GM04504 (cell line): ENCODE data around the gene SPEG.

ENCODE experiments used
- DNase-seq: peaks from one replicate; pipeline ENCODE4 v3.0.0-alpha.2; 2012; ENCODE audit warnings: low read depth

Gene SPEG

DNA sequence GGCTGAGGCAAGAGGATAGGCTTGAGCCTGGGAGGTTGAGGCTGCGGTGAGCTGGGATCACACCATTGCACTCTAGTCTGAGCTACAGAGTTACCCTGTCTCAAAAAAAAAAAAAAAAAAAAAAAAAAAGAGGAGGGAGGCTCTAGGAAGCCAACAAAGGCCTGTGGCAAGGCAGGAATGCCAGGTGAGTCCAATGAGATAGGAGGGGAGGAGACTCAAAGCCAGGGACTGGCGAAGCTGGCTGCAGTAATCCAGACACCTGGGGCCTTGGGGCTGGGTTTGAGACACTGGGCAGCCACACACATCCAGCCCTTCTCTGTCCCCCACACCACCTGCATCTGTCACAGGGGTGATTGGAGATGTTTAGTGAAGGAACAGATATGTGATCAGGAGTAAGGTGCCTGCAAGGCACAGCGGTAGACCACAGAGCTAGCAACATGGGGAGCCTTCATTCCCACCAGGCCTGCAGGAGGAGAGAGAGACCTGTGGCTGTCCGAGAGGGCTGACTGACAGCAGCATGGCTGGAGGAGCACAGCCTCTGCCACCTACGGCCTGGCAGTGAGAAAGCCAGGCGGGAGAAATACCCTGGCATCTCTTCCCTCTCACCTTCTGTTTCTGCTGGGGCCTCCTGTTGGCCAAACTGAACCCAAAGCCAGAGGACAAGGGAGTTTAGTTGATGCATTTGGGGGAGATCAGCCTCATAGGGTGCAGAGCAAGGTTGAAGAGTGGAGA lies 99.5 kb downstream of the SPEG start:
- no peak for DNase-seq

DNA sequence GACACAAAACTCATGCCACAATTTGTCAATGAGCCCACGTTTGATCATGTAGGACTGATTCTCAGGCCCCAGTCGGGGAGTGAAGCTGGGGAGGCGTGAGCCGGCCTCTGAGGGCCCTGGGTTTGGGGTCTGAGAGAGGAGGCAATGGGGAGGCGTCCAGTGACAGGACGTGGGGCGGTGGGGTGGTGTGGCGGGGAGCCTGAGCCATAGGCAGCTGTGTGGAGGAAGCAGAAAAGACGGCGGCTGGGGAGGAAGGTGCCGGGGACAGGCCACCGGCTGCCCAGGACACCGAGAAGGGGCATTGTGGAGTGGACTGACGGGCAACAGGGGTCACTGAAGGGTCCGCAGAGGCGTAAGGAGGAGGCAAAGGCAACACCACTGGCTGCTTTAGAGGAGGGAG lies 101.8 kb downstream of the SPEG start:
- no peak for DNase-seq

DNA sequence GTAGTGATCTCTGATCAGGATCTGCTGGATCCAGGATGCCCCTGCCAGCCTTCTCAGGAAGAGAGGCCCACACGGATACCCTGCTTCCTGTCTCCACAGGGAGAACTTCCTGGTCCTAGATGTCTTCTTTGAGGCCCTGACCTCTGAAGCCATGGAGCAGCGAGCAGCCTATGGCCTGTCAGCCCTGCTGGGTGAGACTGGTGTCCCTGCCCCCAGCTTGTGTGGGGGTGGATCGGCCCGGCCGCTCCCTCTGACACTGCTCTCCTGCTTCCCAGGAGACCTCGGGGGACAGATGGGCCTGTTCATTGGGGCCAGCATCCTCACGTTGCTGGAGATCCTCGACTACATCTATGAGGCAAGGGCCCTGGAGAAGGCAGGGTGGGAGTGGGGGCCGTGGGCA lies 102.3 kb downstream of the SPEG start:
- no peak for DNase-seq

DNA sequence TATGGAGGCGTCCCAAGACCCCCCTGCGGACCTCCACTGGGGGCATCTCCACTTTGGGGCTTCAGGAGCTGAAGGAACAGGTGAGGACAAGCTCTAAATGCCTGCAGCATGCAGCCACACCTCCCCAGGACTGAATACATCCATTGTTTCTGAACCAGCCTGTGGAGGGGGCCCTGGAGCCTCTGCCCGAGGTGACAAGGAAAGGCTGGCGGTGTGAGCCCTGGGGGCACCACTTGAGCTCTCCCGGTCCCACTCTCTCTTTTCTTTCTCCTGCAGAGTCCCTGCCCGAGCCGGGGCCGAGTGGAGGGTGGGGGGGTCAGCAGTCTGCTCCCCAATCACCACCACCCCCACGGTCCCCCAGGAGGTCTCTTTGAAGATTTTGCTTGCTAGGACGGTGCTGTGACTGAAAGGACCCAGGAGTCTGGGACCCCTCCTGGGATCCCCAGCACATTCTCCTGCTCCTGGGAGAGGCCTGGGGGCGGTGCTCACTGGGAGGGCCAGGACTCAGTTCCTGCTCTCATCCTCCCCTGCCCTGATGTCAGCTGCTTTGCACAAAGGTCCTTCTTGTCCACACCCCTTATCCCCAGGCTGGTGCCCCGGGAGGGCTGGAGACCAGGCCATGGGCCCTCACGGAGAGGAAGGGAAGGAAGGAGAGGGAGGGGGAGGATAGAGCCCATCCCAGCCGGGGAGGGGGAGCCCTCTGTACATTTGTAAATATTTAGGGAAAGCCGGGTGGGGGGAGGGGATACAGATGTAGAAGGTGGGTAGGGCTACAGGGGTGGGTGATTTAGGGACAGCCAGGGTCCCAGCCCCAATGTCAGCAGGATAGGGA lies 103.2 kb downstream of the SPEG start:
- DNase-seq = no peak

GRCh38 chr2:219538504-219538951 lies 103.9 kb downstream of the SPEG start:
- no peak for DNase-seq

DNA sequence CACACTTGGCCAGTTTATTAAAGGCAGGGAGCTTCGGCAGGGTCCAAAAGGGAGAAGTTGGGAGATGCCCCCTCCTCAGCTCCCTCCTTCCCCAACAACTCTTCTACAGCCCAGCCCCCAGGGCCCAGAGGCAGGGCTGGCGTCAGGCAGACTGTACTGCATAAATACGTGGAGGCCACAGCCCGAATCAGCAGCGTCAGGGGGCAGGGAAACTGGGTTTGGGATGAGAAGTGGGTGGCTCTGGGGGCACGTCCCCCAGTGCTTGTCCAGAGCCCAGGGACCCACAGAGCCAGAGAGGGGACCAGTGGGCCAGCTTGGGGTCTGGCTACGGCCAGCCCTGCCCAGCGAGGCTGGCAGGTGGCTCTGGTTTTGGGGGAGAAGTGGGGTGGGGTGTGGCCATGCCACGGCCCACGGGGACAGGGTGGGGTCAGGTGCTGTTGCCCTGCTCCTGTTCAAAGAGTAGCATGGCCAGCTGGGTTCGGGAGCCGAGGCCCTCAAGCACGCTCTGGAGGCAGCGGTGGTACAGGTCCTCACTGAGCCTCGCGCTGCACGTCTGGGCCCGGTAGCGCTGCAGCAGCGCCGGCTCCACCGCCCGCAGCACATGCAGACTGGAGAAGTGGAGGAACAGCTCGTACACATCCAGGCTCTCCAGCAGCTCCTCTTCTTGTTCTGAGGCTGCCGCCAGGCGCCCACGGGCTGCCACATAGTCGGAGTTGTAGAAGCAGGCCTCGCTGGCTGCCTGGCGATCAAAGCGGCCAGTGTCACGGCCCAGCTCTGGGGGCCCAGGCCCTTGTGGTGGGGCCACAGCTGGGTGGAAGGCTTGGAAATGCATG lies 104.5 kb downstream of the SPEG start:
- DNase-seq = no peak

- DNase-seq = no peak
Observed at GRCh38 chr2:219539926-219540678, 105.5 kb downstream of the SPEG start.

DNA sequence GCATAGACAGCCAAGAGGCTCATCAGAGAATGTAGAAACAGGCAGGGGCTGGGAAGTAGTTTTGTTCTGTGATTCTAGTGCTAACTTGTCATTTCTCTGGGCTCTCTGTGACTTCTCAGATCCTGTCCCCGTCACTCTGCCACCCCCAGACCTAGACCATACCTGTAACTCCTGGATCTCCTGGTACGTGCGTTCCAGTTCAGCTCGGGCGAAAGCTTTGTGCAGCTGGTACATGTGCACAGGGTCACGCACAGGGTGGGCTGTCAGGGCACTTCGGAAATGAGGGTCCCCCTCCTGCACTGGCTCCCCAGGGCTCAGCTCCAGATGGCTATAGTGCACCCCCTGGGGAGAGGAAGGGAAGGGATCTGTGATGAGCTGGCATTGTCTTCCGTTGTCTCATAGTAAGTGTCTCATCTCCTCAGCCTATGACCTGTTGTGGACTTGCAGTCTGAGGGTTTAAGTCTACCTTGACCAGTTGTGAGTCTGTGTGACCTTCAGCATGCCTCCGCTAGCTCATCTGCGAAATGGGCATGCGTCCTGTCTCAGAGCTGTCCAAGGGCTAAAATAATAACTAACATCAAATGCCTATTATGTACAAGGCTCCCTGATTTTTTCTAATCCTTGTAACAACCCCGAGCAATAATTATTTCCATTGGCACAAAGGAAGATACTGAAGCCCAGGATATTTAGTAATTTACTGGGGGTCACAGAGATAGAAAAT lies 106.3 kb downstream of the SPEG start:
- DNase-seq = no peak

DNA sequence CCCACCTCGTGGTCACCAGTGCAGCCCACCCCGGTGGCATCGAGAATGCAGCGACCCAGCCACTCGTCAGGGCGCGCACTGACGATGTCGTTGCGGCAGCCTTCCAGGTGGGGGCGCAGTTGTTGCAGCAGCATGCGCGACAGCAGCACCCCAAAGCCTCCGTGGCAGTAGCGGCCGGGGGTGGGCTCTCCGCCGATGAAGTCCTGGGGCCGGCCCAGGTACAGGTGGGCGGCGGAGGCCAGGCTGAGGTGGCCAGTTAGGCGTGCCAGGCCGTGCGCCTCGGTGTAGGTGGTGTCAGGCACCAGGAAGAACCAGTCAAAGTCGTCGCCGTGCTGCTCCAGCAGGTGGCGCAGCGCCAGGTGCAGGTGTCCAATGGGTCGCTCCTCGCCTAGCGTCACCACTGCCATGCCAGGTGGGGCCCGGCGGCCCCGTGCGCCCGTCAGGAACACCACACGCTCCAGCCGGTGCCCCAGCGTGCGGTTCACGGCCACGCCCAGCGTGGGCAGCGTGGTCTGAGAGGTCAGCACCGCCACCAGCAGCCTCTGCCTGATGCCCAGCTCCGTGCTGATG lies 107.1 kb downstream of the SPEG start:
- DNase-seq = no peak

DNA sequence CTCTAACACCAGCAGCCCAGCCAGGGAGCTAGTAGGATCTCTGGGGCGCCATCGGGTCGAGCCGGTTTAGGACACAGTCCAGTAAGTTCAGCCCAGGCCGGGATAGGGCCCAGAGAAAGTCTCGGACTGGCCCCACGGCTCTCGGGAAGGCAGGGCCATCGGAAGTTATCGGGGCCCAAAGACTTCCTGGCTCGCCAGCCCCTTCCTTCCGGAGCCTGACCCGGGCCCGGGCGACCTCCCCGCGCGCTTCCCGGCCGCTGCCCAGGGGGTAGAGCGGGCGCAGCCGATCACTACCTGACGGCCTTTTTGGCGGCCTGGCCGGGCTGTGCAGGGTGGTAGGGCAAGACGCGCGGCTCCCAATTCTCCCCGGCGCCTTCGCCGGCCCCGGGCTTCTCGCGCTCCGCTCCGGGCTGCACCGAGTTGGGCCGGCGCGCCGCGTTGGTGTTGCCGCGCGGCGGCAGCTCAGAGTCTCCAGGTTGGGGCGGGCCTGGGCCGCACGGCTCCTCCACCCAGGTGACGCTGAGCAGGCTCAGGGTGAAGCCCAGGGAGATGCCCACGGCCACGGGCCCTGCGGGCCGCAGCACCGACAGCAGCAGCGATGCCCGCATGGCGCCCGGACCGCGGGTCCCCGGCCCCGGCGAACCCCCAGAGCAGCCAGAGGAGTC lies 108.4 kb downstream of the SPEG start:
- peak; percentile 13 for DNase-seq

DNA sequence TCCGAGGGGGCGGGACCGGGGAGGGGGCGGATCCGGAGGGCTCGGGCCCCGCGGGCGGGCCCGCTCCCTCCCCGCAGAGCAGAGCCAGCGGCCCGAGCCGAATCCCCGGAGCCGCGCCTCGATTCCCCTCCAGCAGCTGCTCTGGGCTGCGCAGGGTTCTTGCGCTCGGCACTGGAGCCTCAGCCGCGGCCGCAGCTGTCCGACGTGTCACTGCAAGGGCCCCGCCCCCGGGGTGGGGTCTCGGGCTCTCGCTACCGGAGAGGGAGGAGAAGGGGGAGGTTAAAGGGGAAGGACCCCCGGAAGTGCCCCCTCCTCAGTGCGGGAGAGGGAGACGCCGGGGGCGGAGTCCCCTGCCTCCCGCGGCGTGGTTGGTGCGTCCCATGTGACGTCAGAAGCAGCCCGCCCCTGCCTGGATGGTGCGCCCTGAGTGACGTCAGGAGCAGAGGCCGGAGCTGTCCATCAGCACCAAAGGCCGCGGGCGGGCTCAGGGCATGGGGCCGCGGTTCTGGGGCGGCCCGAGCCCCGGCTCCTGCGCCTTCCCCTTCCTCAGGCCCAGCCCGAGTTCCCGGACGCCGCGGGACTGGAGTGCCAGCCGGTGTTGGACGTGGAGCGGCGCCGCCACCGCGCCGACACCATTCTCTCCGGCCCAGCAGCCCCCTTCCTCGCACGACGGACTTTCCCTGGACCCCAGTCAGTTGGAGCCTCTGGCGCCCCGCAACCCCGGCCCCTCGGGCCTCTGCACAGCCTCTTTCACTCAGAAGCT lies 109.1 kb downstream of the SPEG start, which contains the start of the genes CHPF and TMEM198:
Gene CHPF, minus strand, starts transcription at position 214 of the 763 bp plus-strand sequence. CDS start 271 bp downstream, outside the sequence.
Gene TMEM198, plus strand, starts transcription at position 433 of the 763 bp plus-strand sequence. CDS start 700 bp downstream, outside the sequence.
- DNase-seq = peak; percentile 98

GRCh38 chr2:219544567-219544966 lies 109.9 kb downstream of the SPEG start:
- no peak for DNase-seq

DNA sequence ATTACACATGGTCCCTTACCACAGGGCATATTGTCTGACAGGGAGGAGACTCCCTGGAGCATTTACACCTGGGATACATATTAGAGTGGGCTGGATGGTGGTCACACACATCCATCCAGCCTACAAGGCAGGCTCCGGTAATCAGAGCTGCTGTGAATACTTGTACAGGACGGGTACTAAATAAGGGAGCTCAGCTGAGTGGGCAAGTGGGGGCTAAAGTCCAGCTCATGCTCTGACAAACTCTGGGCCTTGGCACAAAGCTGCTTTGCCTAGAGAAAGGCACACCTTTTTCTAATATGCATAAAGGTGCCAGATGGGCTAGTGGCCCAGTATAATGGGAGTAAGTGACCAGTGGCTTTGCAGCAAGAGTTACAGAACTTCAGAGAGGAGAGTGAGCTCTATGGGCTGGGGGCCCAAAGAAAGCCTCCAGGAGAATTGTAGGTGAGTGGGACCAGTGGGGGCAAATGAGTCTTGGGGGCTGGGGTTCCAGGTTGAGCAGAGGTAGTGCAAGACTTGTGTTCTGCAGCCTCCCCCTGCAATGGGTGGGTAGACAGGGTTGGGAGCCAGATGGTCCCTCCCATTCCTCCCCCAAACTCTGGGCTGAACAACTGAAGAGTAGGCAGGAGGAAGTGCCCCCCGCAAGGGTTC lies 110.8 kb downstream of the SPEG start:
- no peak for DNase-seq

- no peak for DNase-seq
Observed at GRCh38 chr2:219545943-219546352, 111.3 kb downstream of the SPEG start.

GRCh38 chr2:219547621-219548020 lies 113.0 kb downstream of the SPEG start:
- DNase-seq = no peak
